ENCODE data around the gene RBBP4. TPM values are rescaled to one million over a fixed set of nuclear protein-coding genes. Genes with fewer than 3 reads are reported as not detected.

The RBBP4 gene
- total and polyA plus RNA-seq, 7 donors, result 54.1 to 118 (median 91.8) TPM

DNA sequence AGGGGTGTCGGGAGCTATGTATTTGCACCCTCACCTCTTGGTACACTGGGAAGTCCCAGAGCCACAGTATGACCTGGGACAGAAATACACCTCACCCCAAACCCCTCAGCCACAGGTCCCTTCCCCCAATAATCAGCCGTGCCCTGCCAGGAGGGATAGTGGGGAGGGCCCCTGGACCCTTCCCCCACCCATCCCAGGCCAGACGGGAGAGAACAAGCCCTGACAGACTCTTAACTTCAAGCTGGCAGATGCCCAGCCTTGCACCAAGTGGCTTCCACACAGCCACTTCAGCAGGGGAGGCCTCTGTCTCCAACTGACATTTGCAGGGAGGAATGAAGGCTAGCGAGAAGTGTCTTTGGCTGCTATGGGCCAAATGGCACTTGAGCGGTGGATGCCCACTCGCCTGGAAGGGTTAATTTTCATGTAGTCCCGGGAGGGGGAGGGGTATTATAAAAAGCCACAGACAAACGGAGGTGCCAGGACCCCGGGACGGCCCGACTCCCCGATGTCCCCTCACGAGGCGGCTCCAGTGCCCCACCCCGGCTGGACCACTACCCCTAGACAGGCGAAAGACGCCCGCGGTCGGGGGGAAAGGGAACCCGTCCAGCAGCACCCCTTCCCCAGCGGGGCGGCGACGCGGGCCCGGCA is 51.1 kb downstream of the RBBP4 start:
- Histone ChIP-seq H3K4me3 (peak overlapping the region; percentile 60 to 87 (median 74)), H3K27ac (peak overlapping the region; percentile 86 to 95 (median 93)), H3K27me3 (no peaks in the 10 kb centered on the region), H3K4me1 (peaks cover 0 to 59% (median 46%) of the 10 kb centered on the region in 4 donors), H3K36me3 (no peaks in the 10 kb centered on the region), H3K9me3 (no peaks in the 10 kb centered on the region)
- DNase-seq, result peak; percentile 74
- TF ChIP-seq POLR2AphosphoS5 (IDR thresholded peaks at IDR 0.05) (peak in 1 of 4 donors; percentile 4), EP300 (IDR thresholded peaks at IDR 0.05) (no peak)
- 9 to 17% methylated on average over 27 of the region's 27 CpGs for WGBS, 2 donors
- intact Hi-C loops (cut with DNase I), result loop anchor here (5.0 kb wide), 1 partner anchor 50 kb away; the partner anchor contains the start of genes RBBP4 and ZBTB8OS

DNA sequence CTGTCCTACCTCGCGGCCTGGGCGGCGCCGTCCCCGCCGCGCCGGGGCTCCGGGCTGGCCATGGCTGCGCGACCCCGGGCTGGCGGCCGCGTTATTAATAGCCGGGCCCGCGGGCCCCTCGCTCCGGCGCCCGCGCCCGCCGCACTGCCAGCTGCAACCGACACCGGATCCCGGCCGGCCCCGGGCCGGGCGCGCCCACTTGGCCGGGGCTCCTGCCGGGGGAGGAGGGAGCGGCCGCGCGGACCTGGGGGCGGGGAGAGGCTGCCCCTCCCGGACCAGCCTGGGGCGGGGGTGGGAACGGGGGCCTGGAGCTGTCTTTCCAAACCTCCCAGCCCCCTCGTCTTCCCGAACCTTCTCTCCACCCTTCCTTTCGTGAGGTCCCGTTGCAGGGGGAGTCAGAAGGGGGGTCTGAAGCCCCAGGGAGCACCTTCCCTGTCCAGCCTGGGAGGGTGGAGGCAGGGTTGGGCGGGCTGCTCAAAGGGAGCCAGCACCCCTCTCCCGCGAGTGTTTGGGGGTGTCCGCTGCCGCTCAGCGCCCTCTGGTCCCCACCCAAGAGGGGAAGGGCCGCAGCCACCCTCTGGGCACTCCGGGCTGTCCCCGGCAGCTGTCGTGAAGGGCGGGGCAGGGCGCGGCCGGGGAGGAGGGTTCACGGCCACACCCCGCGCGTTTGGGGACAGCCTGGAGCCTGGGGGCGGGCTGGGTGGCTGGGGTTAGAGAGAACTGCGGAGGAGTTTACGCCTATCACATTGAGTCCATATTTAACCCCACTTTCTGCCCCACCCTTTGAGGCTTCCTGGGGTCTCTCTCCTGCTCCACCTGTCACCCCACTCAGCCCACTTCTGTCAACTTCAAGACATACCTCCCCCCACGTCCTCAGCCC is 51.8 kb downstream of the RBBP4 start, which contains the start of gene SYNC:
Gene SYNC, minus strand, starts transcription at position 172 of the 880 bp plus-strand sequence. Its CDS starts 110 bp downstream, at position 62.
- TF ChIP-seq POLR2AphosphoS5 (IDR thresholded peaks at IDR 0.05) (peak in 3 of 4 donors; percentile 19 to 62 (median 60)), POLR2A (IDR thresholded peaks at IDR 0.05) (peak in 1 of 2 donors; percentile 65)
- TF ChIP-seq, protein P1, sequence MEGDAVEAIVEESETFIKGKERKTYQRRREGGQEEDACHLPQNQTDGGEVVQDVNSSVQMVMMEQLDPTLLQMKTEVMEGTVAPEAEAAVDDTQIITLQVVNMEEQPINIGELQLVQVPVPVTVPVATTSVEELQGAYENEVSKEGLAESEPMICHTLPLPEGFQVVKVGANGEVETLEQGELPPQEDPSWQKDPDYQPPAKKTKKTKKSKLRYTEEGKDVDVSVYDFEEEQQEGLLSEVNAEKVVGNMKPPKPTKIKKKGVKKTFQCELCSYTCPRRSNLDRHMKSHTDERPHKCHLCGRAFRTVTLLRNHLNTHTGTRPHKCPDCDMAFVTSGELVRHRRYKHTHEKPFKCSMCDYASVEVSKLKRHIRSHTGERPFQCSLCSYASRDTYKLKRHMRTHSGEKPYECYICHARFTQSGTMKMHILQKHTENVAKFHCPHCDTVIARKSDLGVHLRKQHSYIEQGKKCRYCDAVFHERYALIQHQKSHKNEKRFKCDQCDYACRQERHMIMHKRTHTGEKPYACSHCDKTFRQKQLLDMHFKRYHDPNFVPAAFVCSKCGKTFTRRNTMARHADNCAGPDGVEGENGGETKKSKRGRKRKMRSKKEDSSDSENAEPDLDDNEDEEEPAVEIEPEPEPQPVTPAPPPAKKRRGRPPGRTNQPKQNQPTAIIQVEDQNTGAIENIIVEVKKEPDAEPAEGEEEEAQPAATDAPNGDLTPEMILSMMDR (IDR thresholded peaks at IDR 0.05), result no peak
- 1% methylated on average over 70 of the region's 70 CpGs for WGBS, 2 donors
- peaks cover 0 to 59% (median 46%) of the 10 kb centered on the region in 4 donors for H3K4me1 ChIP-seq

DNA sequence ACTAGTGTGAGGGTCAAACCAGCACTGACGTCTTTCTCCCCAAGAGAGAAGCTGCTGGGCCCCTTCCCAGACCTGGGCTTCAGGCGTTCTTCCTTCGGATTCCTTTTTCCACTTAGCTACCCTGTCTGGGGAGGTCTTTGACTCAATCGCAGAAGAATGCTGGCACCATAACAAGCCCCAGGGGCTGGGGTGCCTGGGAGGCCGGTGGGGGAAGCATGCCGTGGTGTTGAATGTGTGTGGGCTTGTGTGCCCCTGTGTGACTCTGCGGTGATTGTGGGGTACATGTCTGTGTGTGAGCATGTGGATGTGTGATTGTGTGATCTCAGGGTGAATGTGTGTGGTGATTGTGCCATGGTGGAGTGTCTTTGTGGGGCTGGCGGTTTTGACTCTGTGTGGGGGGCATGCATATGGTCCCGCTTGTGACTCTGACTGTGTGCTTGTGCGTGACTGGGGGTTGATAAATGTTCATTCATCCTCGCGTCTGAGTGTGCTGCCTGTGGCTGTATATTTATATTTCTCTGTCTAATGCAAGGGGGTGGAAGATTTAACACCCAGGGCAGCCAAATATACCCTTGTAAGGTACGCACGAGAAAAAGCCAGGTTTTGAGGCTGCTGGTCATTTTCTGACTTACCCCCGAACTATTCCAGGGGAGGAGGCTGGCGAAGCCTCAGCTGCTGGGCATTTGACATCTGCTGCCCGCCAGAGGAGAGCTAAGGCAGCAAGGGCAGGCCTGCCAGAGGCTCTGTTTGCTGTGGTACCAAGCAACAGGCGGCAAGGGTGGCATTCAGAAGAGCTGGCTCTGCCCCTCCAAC is 52.7 kb downstream of the RBBP4 start:
- TF ChIP-seq POLR2AphosphoS5 (IDR thresholded peaks at IDR 0.05) (peak; percentile 21 to 66 (median 30)), EP300 (IDR thresholded peaks at IDR 0.05) (peak in 1 of 4 donors; percentile 57), POLR2A (IDR thresholded peaks at IDR 0.05) (no peak)
- no peaks in the 10 kb centered on the region for H3K27me3 ChIP-seq
- peaks cover 0 to 59% (median 46%) of the 10 kb centered on the region in 4 donors for H3K4me1 ChIP-seq
- H3K36me3 ChIP-seq, result no peaks in the 10 kb centered on the region
- 60 to 65% methylated on average over 18 of the region's 18 CpGs for WGBS, 2 donors
- H3K4me3 ChIP-seq, result peak overlapping the region; percentile 60 to 87 (median 74)
- peak overlapping the region; percentile 86 to 95 (median 93) for H3K27ac ChIP-seq
- intact Hi-C loops (cut with DNase I), result loop anchor here (5.0 kb wide), 1 partner anchor 51 kb away; the partner anchor contains the start of genes RBBP4 and ZBTB8OS
- H3K9me3 ChIP-seq, result no peaks in the 10 kb centered on the region
- DNase-seq, result peak; percentile 77

More for the DNA sequence above, 51.8 kb downstream of the RBBP4 start, which contains the start of gene SYNC:
- Histone ChIP-seq H3K9me3 (no peaks in the 10 kb centered on the region), H3K4me3 (peak within 1 kb of the TSS; percentile 60 to 87 (median 74)), H3K27me3 (no peaks in the 10 kb centered on the region), H3K36me3 (no peaks in the 10 kb centered on the region), H3K27ac (peak within 1 kb of the TSS; percentile 86 to 95 (median 93))
- peak; percentile 78 for DNase-seq
- intact Hi-C loops (cut with DNase I), result loop anchor here (5.0 kb wide), 1 partner anchor 51 kb away; the partner anchor contains the start of genes RBBP4 and ZBTB8OS

DNA sequence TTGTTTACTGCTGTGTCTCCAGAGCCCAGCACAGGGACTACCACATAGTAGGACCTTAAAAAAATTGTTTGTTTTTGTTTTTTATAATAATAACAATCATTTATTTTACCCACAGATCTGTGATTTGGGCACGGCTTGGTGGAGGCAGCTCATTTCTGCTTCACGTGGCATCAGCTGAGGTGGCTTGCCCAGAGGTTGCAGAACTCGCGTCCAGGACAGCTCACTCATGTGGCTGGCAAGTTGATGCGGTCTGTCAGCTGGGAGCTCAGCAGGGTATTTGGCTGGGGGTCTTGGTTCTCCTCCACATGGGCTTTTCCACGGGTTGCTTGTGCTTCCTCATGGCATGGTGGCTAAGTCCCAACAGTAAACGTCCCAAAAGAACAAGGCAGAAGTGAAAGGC is 54.5 kb downstream of the RBBP4 start:
- TF ChIP-seq POLR2AphosphoS5 (IDR thresholded peaks at IDR 0.05), result no peak
- TF ChIP-seq, protein P1 (IDR thresholded peaks at IDR 0.05), result no peak
- no peak for TF ChIP-seq EP300 (IDR thresholded peaks at IDR 0.05)
- no peak for TF ChIP-seq POLR2A (IDR thresholded peaks at IDR 0.05)
- Histone ChIP-seq H3K27ac (peak overlapping the region; percentile 54 to 95 (median 75)), H3K9me3 (no peaks in the 10 kb centered on the region), H3K27me3 (no peaks in the 10 kb centered on the region), H3K36me3 (no peaks in the 10 kb centered on the region), H3K4me3 (no peak overlapping the region), H3K4me1 (peaks cover 0 to 49% (median 45%) of the 10 kb centered on the region in 4 donors)
- intact Hi-C loops (cut with DNase I), result no loop called here
- no peak for DNase-seq
- 92 to 94% methylated on average over 7 of the region's 7 CpGs for WGBS, 2 donors

DNA sequence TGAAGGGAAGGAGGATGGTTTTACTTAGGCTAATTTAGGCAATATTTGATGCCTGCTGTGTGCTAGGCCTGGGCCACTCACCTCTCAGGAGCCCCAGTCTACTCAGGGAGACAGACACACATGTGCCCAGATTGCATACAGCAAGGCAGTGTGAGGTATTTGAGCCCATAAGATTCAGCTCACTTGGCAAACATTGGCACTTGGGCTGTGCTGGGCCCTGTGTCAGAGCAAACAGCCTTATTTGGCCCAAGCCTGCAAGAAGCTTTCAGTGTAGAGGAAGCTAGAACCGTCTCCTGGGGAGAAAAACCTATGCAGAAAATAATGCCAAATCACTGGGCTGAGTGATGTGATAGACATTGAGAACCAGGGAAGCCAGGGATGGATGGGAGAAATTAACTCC is 55.5 kb downstream of the RBBP4 start:
- no peak for DNase-seq

More for the DNA sequence above, 55.5 kb downstream of the RBBP4 start:
- Histone ChIP-seq H3K4me3 (no peak overlapping the region), H3K27ac (peak overlapping the region; percentile 54 to 95 (median 75)), H3K4me1 (peaks cover 0 to 40% (median 36%) of the 10 kb centered on the region in 4 donors), H3K27me3 (no peaks in the 10 kb centered on the region), H3K36me3 (no peaks in the 10 kb centered on the region), H3K9me3 (no peaks in the 10 kb centered on the region)
- intact Hi-C loops (cut with DNase I), result no loop called here
- 56 to 69% methylated on average over 1 of the region's 1 CpG for WGBS, 2 donors
- no peak for TF ChIP-seq POLR2A (IDR thresholded peaks at IDR 0.05)
- no peak for TF ChIP-seq EP300 (IDR thresholded peaks at IDR 0.05)
- TF ChIP-seq POLR2AphosphoS5 (IDR thresholded peaks at IDR 0.05), result no peak
- TF ChIP-seq, protein P1 (IDR thresholded peaks at IDR 0.05), result no peak
